GM20000 (cell line): Measurements from ENCODE around the gene WDFY2.
"Not testable (repeated sequence)": the region's sequence is repeated elsewhere in the genome, so short reads cannot be mapped to it uniquely, and the experiment has no call there.

Experiments
- DNase-seq: peaks from one replicate; pipeline ENCODE4 v3.0.0; 2012; ENCODE audit warnings: low spot score
- CTCF ChIP-seq: IDR thresholded peaks from 2 replicates; pipeline ENCODE4 v1.5.1; 2012; ENCODE audit warnings: mild to moderate bottlenecking, control low read depth; ENCODE audit errors: extremely low read depth, missing control alignments

WDFY2 gene

DNA sequence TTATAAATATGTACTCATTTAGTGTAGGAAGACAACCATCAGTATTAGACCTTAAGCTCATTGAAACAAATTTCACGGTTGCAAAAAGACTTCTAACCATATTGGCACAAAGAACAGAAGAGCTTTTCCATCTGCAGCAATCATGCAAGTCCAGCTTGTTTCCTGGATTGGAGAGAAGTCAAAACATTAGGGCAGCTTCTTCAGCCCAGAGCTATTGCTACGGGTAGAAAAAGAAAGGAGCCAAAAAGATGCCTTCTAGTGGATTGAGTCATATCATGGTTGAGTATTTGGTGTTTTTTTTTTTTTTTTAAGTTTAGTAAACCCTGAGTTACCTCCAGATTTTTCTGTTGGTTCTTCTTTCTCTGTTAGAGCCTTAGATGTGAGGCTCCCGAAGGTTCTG is 99.8 kb downstream of the WDFY2 start:
- no peak for DNase-seq
- TF ChIP-seq CTCF = no peak

- DNase-seq = no peak
- TF ChIP-seq CTCF = no peak
These were observed 103.9 kb downstream of the WDFY2 start for GRCh38 chr13:51687947-51688714.

DNA sequence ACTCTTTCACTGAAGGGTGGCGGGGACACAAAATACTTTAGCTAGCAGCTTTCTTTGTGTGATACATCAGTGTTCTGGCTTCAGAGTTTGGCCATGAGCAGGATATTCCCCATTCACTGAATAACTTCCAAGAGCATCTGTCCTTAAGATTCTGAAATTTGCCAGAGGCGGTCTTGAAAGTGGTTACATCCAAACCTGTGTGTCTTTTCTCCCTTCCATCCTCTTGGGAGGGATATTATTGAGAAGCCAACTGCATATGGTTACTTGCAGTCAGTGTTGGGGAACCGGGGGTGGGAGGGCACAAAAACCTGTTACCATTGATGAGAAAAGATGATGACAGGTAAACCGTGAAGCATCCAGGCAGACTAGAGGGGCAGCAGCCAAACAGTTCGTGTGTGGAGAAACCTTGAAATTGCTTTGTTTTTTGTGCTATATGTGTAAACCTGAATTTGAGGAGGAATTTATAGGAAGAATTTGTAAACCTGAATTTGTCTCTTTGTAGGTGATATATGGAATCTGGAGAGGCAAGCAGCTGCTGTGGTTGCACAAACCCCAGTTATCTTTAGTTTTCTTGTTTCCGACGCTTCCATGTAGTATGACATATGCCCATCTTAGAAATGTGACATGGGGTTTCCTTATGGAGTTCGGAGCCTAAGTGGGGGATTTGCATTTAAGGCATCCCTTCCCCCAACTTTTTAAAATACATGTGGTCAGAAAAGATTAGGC is 104.8 kb downstream of the WDFY2 start:
- DNase-seq = no peak
- TF ChIP-seq CTCF = no peak

DNA sequence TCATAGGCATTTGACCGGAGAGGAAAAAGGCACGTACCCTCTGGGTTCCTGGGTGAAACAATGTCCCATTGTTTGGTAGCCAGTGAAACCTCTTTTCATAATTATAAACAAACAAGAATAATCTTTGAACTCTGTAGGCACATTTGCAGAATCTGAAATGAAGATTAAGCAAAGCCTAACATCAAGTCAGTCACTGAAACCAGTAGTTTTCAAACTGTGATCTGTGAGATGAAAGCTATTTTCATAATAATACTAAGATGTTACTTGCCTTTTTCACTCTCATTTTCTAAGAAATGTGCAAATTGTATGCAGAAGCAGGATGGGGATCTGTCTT is 105.4 kb downstream of the WDFY2 start:
- no peak for TF ChIP-seq CTCF
- DNase-seq = no peak

- DNase-seq = not testable (repeated sequence)
These were observed 111.4 kb downstream of the WDFY2 start for GRCh38 chr13:51695677-51696076.

GRCh38 chr13:51697181-51697580 is 112.9 kb downstream of the WDFY2 start:
- TF ChIP-seq CTCF = no peak
- no peak for DNase-seq

GRCh38 chr13:51697855-51698254 is 113.6 kb downstream of the WDFY2 start:
- DNase-seq = no peak

More at GRCh38 chr13:51697855-51698254, 113.6 kb downstream of the WDFY2 start:
- TF ChIP-seq CTCF = no peak
